Neuronal stem cell (in vitro differentiated cells): Measurements from ENCODE around the gene FAM161B.

Experiments
- DNase-seq: peaks from one replicate; pipeline ENCODE4 v3.0.0-alpha.2; 2013; ENCODE audit warnings: low spot score
- H2AFZ ChIP-seq: one replicate; pipeline ENCODE4 v1.6.1; 2013; ENCODE audit warnings: mild to moderate bottlenecking, low read length, inconsistent platforms
- H2AK5ac ChIP-seq: 2 replicates; pipeline ENCODE4 v1.6.1; 2013; ENCODE audit warnings: low read depth, mild to moderate bottlenecking, inconsistent platforms, low read length, moderate library complexity, mixed read lengths
- H2BK120ac ChIP-seq: 2 replicates; pipeline ENCODE4 v1.6.1; 2013; ENCODE audit warnings: low read depth, mild to moderate bottlenecking, inconsistent platforms, low read length, moderate library complexity, mixed read lengths
- H2BK12ac ChIP-seq: one replicate; pipeline ENCODE4 v1.6.1; 2013; ENCODE audit warnings: low read length, inconsistent platforms
- H2BK15ac ChIP-seq: 2 replicates; pipeline ENCODE4 v1.6.1; 2013; ENCODE audit warnings: mild to moderate bottlenecking, low read length, inconsistent platforms, mixed read lengths
- H2BK5ac ChIP-seq: one replicate; pipeline ENCODE4 v1.6.1; 2013; ENCODE audit warnings: inconsistent platforms, mild to moderate bottlenecking, low read length, moderate library complexity
- H3K14ac ChIP-seq: one replicate; pipeline ENCODE4 v1.6.1; 2013; ENCODE audit warnings: low read length, inconsistent platforms
- H3K18ac ChIP-seq: 2 replicates; pipeline ENCODE4 v1.6.1; 2013; ENCODE audit warnings: low read length, inconsistent platforms
- H3K23ac ChIP-seq: 2 replicates; pipeline ENCODE4 v1.6.1; 2013; ENCODE audit warnings: low read depth, mild to moderate bottlenecking, mixed read lengths, low read length, inconsistent platforms; ENCODE audit not compliant: poor library complexity
- H3K27ac ChIP-seq: replicated peaks from 3 replicates; pipeline ENCODE4 v1.5.1; 2013; ENCODE audit warnings: low read length, inconsistent platforms
- H3K27me3 ChIP-seq, 3 experiments: 2 replicates each; pipeline ENCODE4 v1.6.1; 2013; ENCODE audit warnings: low read length in 3 of 3, mild to moderate bottlenecking in 2 of 3, inconsistent platforms in 1 of 3, low read depth in 1 of 3, mixed read lengths in 1 of 3, moderate library complexity in 1 of 3; ENCODE audit not compliant: control insufficient read depth in 3 of 3, insufficient read depth in 3 of 3
- H3K36me3 ChIP-seq, 2 donors: replicated peaks in 1 of 2; 2 replicates each; pipeline ENCODE4 v1.6.1; 2013; ENCODE audit warnings: low read length in 2 of 2; ENCODE audit not compliant: control insufficient read depth in 2 of 2, insufficient read depth in 2 of 2
- H3K4ac ChIP-seq: 2 replicates; pipeline ENCODE4 v1.6.1; 2013; ENCODE audit warnings: inconsistent platforms, mild to moderate bottlenecking, low read length, moderate library complexity
- H3K4me1 ChIP-seq, 2 donors: 1 replicate in 1 of 2; 2 replicates in 1 of 2; pipeline ENCODE4 v1.6.1; 2013; ENCODE audit warnings: low read length in 2 of 2, low read depth in 1 of 2; ENCODE audit not compliant: control insufficient read depth in 2 of 2, insufficient read depth in 1 of 2
- H3K4me2 ChIP-seq: one replicate; pipeline ENCODE4 v1.6.1; 2013; ENCODE audit warnings: mild to moderate bottlenecking, low read length, inconsistent platforms; ENCODE audit not compliant: insufficient read depth, poor library complexity, severe bottlenecking
- H3K4me3 ChIP-seq, 2 donors: 2 replicates each; pipeline ENCODE4 v1.5.1; 2013; ENCODE audit warnings: low read length in 2 of 2, mild to moderate bottlenecking in 2 of 2, inconsistent platforms in 1 of 2, moderate library complexity in 1 of 2
- H3K79me1 ChIP-seq: one replicate; pipeline ENCODE4 v1.6.1; 2013; ENCODE audit warnings: low read depth, mild to moderate bottlenecking, inconsistent platforms, low read length, moderate library complexity
- H3K9ac ChIP-seq: one replicate; pipeline ENCODE4 v1.6.1; 2013; ENCODE audit warnings: mild to moderate bottlenecking, low read depth, low read length, inconsistent platforms; ENCODE audit not compliant: poor library complexity
- H3K9me3 ChIP-seq, 2 donors: replicated peaks in 1 of 2; 2 replicates each; pipeline versions ENCODE3 to v1.6.1; 2013; ENCODE audit warnings: low read length in 2 of 2, mild to moderate bottlenecking in 2 of 2, inconsistent platforms in 1 of 2, low read depth in 1 of 2, mixed read lengths in 1 of 2, moderate library complexity in 1 of 2; ENCODE audit not compliant: control insufficient read depth in 2 of 2, insufficient read depth in 1 of 2
- H4K8ac ChIP-seq: one replicate; pipeline ENCODE4 v1.6.1; 2013; ENCODE audit warnings: low read depth, mild to moderate bottlenecking, inconsistent platforms, low read length, moderate library complexity
- H4K91ac ChIP-seq: one replicate; pipeline ENCODE4 v1.6.1; 2013; ENCODE audit warnings: low read length, low read depth, mild to moderate bottlenecking, inconsistent platforms; ENCODE audit not compliant: poor library complexity
- WGBS, 2 donors: extraction: QIAGEN DNeasy Blood & Tissue Kit; methylation state at CpG; one replicate each; pipeline ENCODE4 v1.1.7; 2013; ENCODE audit warnings: missing lambda C conversion rate in 2 of 2, mixed read lengths in 1 of 2; ENCODE audit not compliant: insufficient read length in 2 of 2, insufficient replicate concordance in 1 of 2; ENCODE audit errors: extremely low coverage in 2 of 2; 5-methylcytosine and 5-hydroxymethylcytosine counted together

Gene FAM161B

GRCh38 chr14:73887318-73887616 lies 62.6 kb downstream of the FAM161B start:
- H3K36me3 ChIP-seq = peaks cover 0 to 18% of the 10 kb centered on the region in 2 donors
- H2BK15ac ChIP-seq = no peak overlapping the region
- H2BK5ac ChIP-seq = no peak overlapping the region
- no peak overlapping the region for H3K4ac ChIP-seq
- no peaks in the 10 kb centered on the region for H3K27me3 ChIP-seq
- H3K4me2 ChIP-seq = peak overlapping the region; percentile 68
- peak overlapping the region; percentile 69 to 91 for H3K4me3 ChIP-seq
- peak overlapping the region; percentile 86 for H3K9ac ChIP-seq
- no peak overlapping the region for H2AK5ac ChIP-seq
- no peak for DNase-seq
- H3K79me1 ChIP-seq = no peaks in the 10 kb centered on the region
- peak overlapping the region; percentile 83 for H2AFZ ChIP-seq
- H2BK120ac ChIP-seq = no peak overlapping the region
- H4K91ac ChIP-seq = no peak overlapping the region
- H3K23ac ChIP-seq = no peak overlapping the region
- H3K27ac ChIP-seq = no peak overlapping the region
- H4K8ac ChIP-seq = no peak overlapping the region
- no peak overlapping the region for H3K14ac ChIP-seq
- no peak overlapping the region for H3K18ac ChIP-seq
- H2BK12ac ChIP-seq = no peak overlapping the region
- WGBS, 2 donors = no CpG with 5 or more reads among the region's 7 CpGs
- peaks cover 0 to 12% of the 10 kb centered on the region in 2 donors for H3K4me1 ChIP-seq
- H3K9me3 ChIP-seq = no peaks in the 10 kb centered on the region

GRCh38 chr14:73886449-73887317 lies 63.2 kb downstream of the FAM161B start, which contains the start of gene ZNF410:
ZNF410 (plus strand) TSS chr14:73886859; CDS start chr14:73892176, 5,317 bp downstream.
- peak within 1 kb of the TSS; percentile 80 for H2AK5ac ChIP-seq
- no peak within 1 kb of the TSS for H2BK12ac ChIP-seq
- peak within 1 kb of the TSS; percentile 68 for H3K4me2 ChIP-seq
- H3K23ac ChIP-seq = peak within 1 kb of the TSS; percentile 46
- WGBS, 2 donors = no CpG with 5 or more reads among the region's 65 CpGs
- no peak within 1 kb of the TSS for H2BK120ac ChIP-seq
- no peaks in the 10 kb centered on the region for H3K9me3 ChIP-seq
- no peaks in the 10 kb centered on the region for H3K79me1 ChIP-seq
- peak within 1 kb of the TSS; percentile 83 for H2AFZ ChIP-seq
- no peak within 1 kb of the TSS for H3K4ac ChIP-seq
- H3K4me3 ChIP-seq = peak within 1 kb of the TSS; percentile 69 to 91
- H3K9ac ChIP-seq = peak within 1 kb of the TSS; percentile 86
- H3K36me3 ChIP-seq = peaks cover 0 to 13% of the 10 kb centered on the region in 2 donors
- no peak within 1 kb of the TSS for H2BK15ac ChIP-seq
- H3K14ac ChIP-seq = no peak within 1 kb of the TSS
- peak within 1 kb of the TSS; percentile 91 for H2BK5ac ChIP-seq
- no peaks in the 10 kb centered on the region for H3K27me3 ChIP-seq
- no peak within 1 kb of the TSS for H4K8ac ChIP-seq
- H4K91ac ChIP-seq = no peak within 1 kb of the TSS
- peaks cover 0 to 12% of the 10 kb centered on the region in 2 donors for H3K4me1 ChIP-seq
- DNase-seq = peak; percentile 81
- H3K18ac ChIP-seq = peak within 1 kb of the TSS; percentile 91
- peak within 1 kb of the TSS; percentile 89 for H3K27ac ChIP-seq

DNA sequence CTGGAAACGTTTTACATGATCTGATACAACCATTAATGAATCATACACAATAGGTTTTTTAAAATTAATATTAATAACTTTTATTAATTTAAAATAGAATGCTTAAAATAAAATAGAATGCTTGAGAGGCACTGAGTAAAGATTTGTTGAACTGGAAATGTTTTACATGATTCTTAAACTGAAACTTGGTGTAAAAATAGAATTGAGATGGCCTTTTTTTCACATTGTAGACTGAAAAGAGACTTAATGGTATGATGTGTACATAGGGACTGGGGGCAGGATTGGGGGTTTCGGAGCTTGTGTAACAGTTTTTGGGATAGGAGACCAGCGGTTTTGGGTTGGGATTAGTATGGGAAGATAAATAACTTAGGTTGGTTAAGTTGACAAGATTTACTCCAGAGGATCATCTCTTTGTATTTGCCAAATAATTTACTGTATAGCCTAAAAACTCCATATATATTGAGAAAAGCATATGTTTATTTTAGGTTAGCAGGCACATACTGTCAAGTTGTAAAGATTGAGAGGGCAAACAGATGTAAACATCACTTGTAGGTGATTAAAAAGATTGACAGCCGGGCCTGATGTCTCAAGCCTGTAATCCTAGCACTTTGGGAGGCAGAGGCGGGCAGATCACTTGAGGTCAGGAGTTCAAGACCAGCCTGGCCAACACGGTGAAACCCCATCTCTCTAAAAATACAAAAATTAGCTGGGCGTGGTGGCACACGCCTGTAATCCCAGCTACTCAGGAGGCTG lies 65.3 kb downstream of the FAM161B start:
- Histone ChIP-seq H3K27ac (no peak overlapping the region), H2BK12ac (no peak overlapping the region), H3K4ac (no peak overlapping the region), H3K4me2 (no peak overlapping the region), H2AFZ (no peak overlapping the region), H3K9me3 (no peaks in the 10 kb centered on the region), H2AK5ac (no peak overlapping the region), H4K8ac (no peak overlapping the region), H2BK15ac (no peak overlapping the region), H3K9ac (no peak overlapping the region), H3K18ac (no peak overlapping the region), H3K14ac (no peak overlapping the region), H3K23ac (no peak overlapping the region), H3K36me3 (peaks cover 0 to 6% of the 10 kb centered on the region in 2 donors), H4K91ac (no peak overlapping the region), H3K4me1 (peaks cover 0 to 12% of the 10 kb centered on the region in 2 donors), H3K79me1 (no peaks in the 10 kb centered on the region), H2BK5ac (no peak overlapping the region), H3K27me3 (no peaks in the 10 kb centered on the region), H2BK120ac (no peak overlapping the region), H3K4me3 (no peak overlapping the region)
- no CpG with 5 or more reads among the region's 8 CpGs for WGBS, 2 donors
- no peak for DNase-seq
